Progenitor cell of endocrine pancreas (in vitro differentiated cells): ENCODE results near the gene NRXN3. TPM values are rescaled to one million over a fixed set of nuclear protein-coding genes. Genes with fewer than 3 reads are reported as not detected.

Source experiments
- DNase-seq: peaks from one replicate; pipeline ENCODE4 v3.0.0; 2021; ENCODE audit warnings: low spot score; ENCODE audit not compliant: unreplicated experiment
- H3K27ac Mint-ChIP-seq: 2 replicates; pipeline ENCODE4 v1.8.0; 2021; ENCODE audit warnings: mild to moderate bottlenecking, moderate library complexity, mixed read lengths
- H3K27me3 Mint-ChIP-seq: 2 replicates; pipeline ENCODE4 v1.8.0; 2021; ENCODE audit warnings: mixed read lengths
- H3K36me3 Mint-ChIP-seq: 2 replicates; pipeline ENCODE4 v1.8.0; 2022; ENCODE audit warnings: mixed read lengths; ENCODE audit not compliant: insufficient read depth
- H3K4me1 Mint-ChIP-seq: 2 replicates; pipeline ENCODE4 v1.8.0; 2021; ENCODE audit warnings: low read depth, mixed read lengths
- H3K4me3 Mint-ChIP-seq: 2 replicates; pipeline ENCODE4 v1.8.0; 2021; ENCODE audit warnings: low read depth, mild to moderate bottlenecking, moderate library complexity, mixed read lengths
- H3K9me3 Mint-ChIP-seq: 2 replicates; pipeline ENCODE4 v1.8.0; 2021; ENCODE audit warnings: low read depth, mixed read lengths
- CTCF ChIP-seq: fragments of 200-600 bp; sonication (generic); IDR thresholded peaks from one replicate; pipeline ENCODE4 v1.5.0; 2021; ENCODE audit warnings: antibody characterized with exemption, mild to moderate bottlenecking; ENCODE audit not compliant: unreplicated experiment
- total RNA-seq: library from RNA; stranded (reverse); gene quantifications from 2 replicates; pipeline ENCODE4 v1.2.1, GENCODE V29; 2021

The NRXN3 gene
- total RNA-seq, 1 donor from 2014 or later = 22.1 TPM

- DNase-seq = no peak
- Mint-ChIP-seq H3K4me3 (no peak overlapping the region), H3K27me3 (no peaks in the 10 kb centered on the region), H3K9me3 (no peaks in the 10 kb centered on the region), H3K4me1 (peaks cover 10% of the 10 kb centered on the region), H3K27ac (no peak overlapping the region), H3K36me3 (no peaks in the 10 kb centered on the region)
- no peak for TF ChIP-seq CTCF
These were observed 1273.4 kb downstream of the NRXN3 start for GRCh38 chr14:79443602-79444001.

DNA sequence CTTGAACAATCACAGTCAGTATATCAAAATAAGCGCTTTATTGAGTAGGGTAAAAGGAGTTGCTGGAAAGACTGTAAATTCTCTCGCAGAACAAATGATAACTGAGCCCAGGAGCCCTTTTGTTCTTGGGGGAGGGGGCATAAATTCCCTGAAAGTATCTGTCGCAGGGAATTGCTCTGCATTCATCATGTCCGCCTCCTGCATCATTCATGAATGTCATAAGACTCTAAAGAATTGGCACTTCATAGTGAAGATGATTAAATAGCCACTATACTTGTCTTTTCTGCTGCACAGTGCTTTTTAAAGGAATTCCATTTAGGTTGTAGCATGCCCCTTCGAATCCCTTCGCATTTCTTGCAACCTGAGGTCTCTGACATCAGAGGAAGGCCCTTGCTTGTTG lies 1278.8 kb downstream of the NRXN3 start:
- no peak for TF ChIP-seq CTCF
- Mint-ChIP-seq H3K27ac (no peak overlapping the region), H3K4me1 (peaks cover 3% of the 10 kb centered on the region), H3K4me3 (no peak overlapping the region), H3K36me3 (no peaks in the 10 kb centered on the region), H3K9me3 (no peaks in the 10 kb centered on the region), H3K27me3 (no peaks in the 10 kb centered on the region)
- no peak for DNase-seq

GRCh38 chr14:79451601-79452000 lies 1281.4 kb downstream of the NRXN3 start:
- no peak for TF ChIP-seq CTCF
- peaks cover 6% of the 10 kb centered on the region for H3K4me1 Mint-ChIP-seq
- H3K27ac Mint-ChIP-seq = no peak overlapping the region
- H3K4me3 Mint-ChIP-seq = no peak overlapping the region
- no peaks in the 10 kb centered on the region for H3K9me3 Mint-ChIP-seq
- no peaks in the 10 kb centered on the region for H3K27me3 Mint-ChIP-seq
- no peak for DNase-seq
- no peaks in the 10 kb centered on the region for H3K36me3 Mint-ChIP-seq

GRCh38 chr14:79453276-79453675 lies 1283.1 kb downstream of the NRXN3 start:
- TF ChIP-seq CTCF = no peak
- H3K4me1 Mint-ChIP-seq = peaks cover 12% of the 10 kb centered on the region
- no peaks in the 10 kb centered on the region for H3K9me3 Mint-ChIP-seq
- DNase-seq = no peak
- no peaks in the 10 kb centered on the region for H3K27me3 Mint-ChIP-seq
- no peak overlapping the region for H3K27ac Mint-ChIP-seq
- H3K36me3 Mint-ChIP-seq = no peaks in the 10 kb centered on the region
- H3K4me3 Mint-ChIP-seq = no peak overlapping the region

DNA sequence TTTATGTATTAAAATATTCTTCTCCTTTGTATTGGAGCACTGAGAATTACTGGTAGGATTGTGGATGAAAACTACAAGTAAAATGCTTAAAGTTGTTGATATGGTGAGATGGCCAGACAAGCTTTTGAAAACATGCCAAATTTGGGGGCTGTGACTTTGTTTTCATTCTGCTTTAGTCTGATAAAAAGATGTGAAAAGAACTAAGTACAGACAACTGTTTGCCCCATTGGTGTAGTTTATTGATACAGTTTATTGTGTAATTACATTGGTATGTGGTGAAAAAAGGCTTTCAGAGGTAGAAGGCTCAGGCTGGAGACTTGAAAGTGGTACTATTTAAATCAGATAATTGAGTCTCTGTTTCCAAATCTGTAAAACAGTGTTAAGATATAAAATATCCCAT lies 1294.3 kb downstream of the NRXN3 start:
- no peaks in the 10 kb centered on the region for H3K27me3 Mint-ChIP-seq
- no peak for DNase-seq
- TF ChIP-seq CTCF = no peak
- H3K4me3 Mint-ChIP-seq = no peak overlapping the region
- no peak overlapping the region for H3K27ac Mint-ChIP-seq
- H3K4me1 Mint-ChIP-seq = peaks cover 3% of the 10 kb centered on the region
- peaks cover 2% of the 10 kb centered on the region for H3K36me3 Mint-ChIP-seq
- H3K9me3 Mint-ChIP-seq = no peaks in the 10 kb centered on the region
